H1 (cell line): Measurements from ENCODE around the gene PRKCI. TPM values are rescaled to one million over a fixed set of nuclear protein-coding genes. Genes with fewer than 3 reads are reported as not detected.

ENCODE experiments used
- CTCF ChIA-PET: fragments of 300-600 bp; sonication (Branson Sonifier 250); formaldehyde crosslinking; loops from one replicate; lab custom pipeline; 2021; ENCODE audit not compliant: partially characterized antibody; lab: Charles Lee
- POLR2A ChIA-PET: fragments of 300-600 bp; sonication (Branson Sonifier 250); formaldehyde crosslinking; loops from one replicate; lab custom pipeline; 2021; ENCODE audit warnings: inconsistent platforms; ENCODE audit not compliant: partially characterized antibody; lab: Charles Lee
- DNase-seq, 2 experiments: peaks; one replicate each; pipeline versions ENCODE4 v3.0.0 to v3.0.0-alpha.2; 2010 to 2022; ENCODE audit warnings: low spot score in 2 of 2, low read depth in 1 of 2, mixed read lengths in 1 of 2
- FAIRE-seq: peaks from 2 replicates; lab custom pipeline; 2011; peaks lifted over from hg19 to GRCh38; lab: Jason Lieb, UNC
- H2AFZ ChIP-seq: 2 replicates; pipeline ENCODE4 v1.8.1; 2012; ENCODE audit warnings: low read length, inconsistent platforms
- H2AK5ac ChIP-seq: 2 replicates; pipeline ENCODE4 v1.6.1; 2013; ENCODE audit warnings: low read depth, low read length
- H2BK120ac ChIP-seq: replicated peaks from 2 replicates; pipeline ENCODE3; 2013; ENCODE audit warnings: low read depth, low read length, inconsistent platforms
- H2BK12ac ChIP-seq: 2 replicates; pipeline ENCODE4 v1.6.1; 2013; ENCODE audit warnings: low read depth, low read length
- H2BK15ac ChIP-seq: 2 replicates; pipeline ENCODE4 v1.6.1; 2013; ENCODE audit warnings: low read length
- H2BK20ac ChIP-seq: 2 replicates; pipeline ENCODE4 v1.6.1; 2013; ENCODE audit warnings: low read length
- H2BK5ac ChIP-seq: 2 replicates; pipeline ENCODE4 v1.6.1; 2013; ENCODE audit warnings: low read depth, low read length
- H3K14ac ChIP-seq: 2 replicates; pipeline ENCODE4 v1.6.1; 2013; ENCODE audit warnings: inconsistent platforms; ENCODE audit not compliant: insufficient read length
- H3K18ac ChIP-seq: 2 replicates; pipeline ENCODE4 v1.6.1; 2013; ENCODE audit warnings: low read length; ENCODE audit errors: extremely low read depth
- H3K23ac ChIP-seq: 2 replicates; pipeline ENCODE4 v1.6.1; 2013; ENCODE audit warnings: inconsistent platforms; ENCODE audit not compliant: insufficient read length
- H3K23me2 ChIP-seq: 2 replicates; pipeline ENCODE4 v1.6.1; 2013; ENCODE audit warnings: low read depth, low read length
- H3K27ac ChIP-seq: 2 replicates; pipeline ENCODE4 v1.6.1; 2011; ENCODE audit warnings: low read depth, low read length, inconsistent platforms
- H3K27me3 ChIP-seq, 4 experiments: replicated peaks in 1 of 4; 1 replicate in 1 of 4; 2 replicates in 3 of 4; pipeline versions ENCODE4 v1.6.1 to v1.8.1; 2011 to 2013; ENCODE audit warnings: low read length in 3 of 4, mild to moderate bottlenecking in 3 of 4, inconsistent platforms in 2 of 4, mixed read lengths in 2 of 4, moderate library complexity in 1 of 4; ENCODE audit not compliant: control insufficient read depth in 3 of 4, insufficient read depth in 3 of 4; ENCODE audit errors: extremely low read depth in 1 of 4
- H3K36me3 ChIP-seq, 4 experiments: 2 replicates each; pipeline versions ENCODE4 v1.6.1 to v1.8.1; 2011 to 2013; ENCODE audit warnings: mild to moderate bottlenecking in 4 of 4, low read length in 3 of 4, moderate library complexity in 2 of 4, control low read depth in 1 of 4, inconsistent platforms in 1 of 4; ENCODE audit not compliant: insufficient read depth in 4 of 4, control insufficient read depth in 2 of 4
- H3K4ac ChIP-seq: replicated peaks from 2 replicates; pipeline ENCODE3; 2013; ENCODE audit warnings: low read length, low read depth, mixed read lengths, inconsistent platforms; ENCODE audit not compliant: insufficient read length
- H3K4me1 ChIP-seq, 4 experiments: replicated peaks in 1 of 4; 1 replicate in 1 of 4; 2 replicates in 3 of 4; pipeline versions ENCODE4 v1.6.1 to v1.8.1; 2011 to 2013; ENCODE audit warnings: low read length in 3 of 4, inconsistent platforms in 2 of 4, mixed read lengths in 1 of 4; ENCODE audit not compliant: insufficient read depth in 4 of 4, control insufficient read depth in 3 of 4
- H3K4me2 ChIP-seq, 2 experiments: 2 replicates each; pipeline versions ENCODE4 v1.6.1 to v1.8.1; 2011 to 2013; ENCODE audit warnings: low read depth in 2 of 2, low read length in 2 of 2, control low read depth in 1 of 2, inconsistent platforms in 1 of 2, mild to moderate bottlenecking in 1 of 2; ENCODE audit not compliant: insufficient read depth in 1 of 2
- H3K4me3 ChIP-seq, 4 experiments: fragments of 200-600, 300-600 bp in 1 of 4; sonication (generic), shearing (Covaris generic), sonication (Bioruptor Twin) in 1 of 4; 2 replicates each; pipeline versions ENCODE4 v1.5.1 to v1.8.1; 2011 to 2016; ENCODE audit warnings: low read length in 4 of 4, low read depth in 3 of 4, control low read depth in 2 of 4, inconsistent platforms in 2 of 4, mild to moderate bottlenecking in 2 of 4, mixed read lengths in 1 of 4, moderate library complexity in 1 of 4; ENCODE audit not compliant: insufficient read depth in 2 of 4; ENCODE audit errors: extremely low read depth in 1 of 4
- H3K56ac ChIP-seq: replicated peaks from 2 replicates; pipeline ENCODE3; 2013; ENCODE audit warnings: low read depth, mild to moderate bottlenecking, mixed read lengths, low read length, inconsistent platforms; ENCODE audit not compliant: insufficient read length
- H3K79me1 ChIP-seq: 2 replicates; pipeline ENCODE4 v1.6.1; 2013; ENCODE audit warnings: low read depth, low read length, control low read depth
- H3K79me2 ChIP-seq, 2 experiments: 2 replicates each; pipeline versions ENCODE4 v1.6.1 to v1.8.1; 2012 to 2013; ENCODE audit warnings: low read length in 2 of 2, mild to moderate bottlenecking in 2 of 2, inconsistent platforms in 1 of 2; ENCODE audit not compliant: insufficient read depth in 2 of 2, control insufficient read depth in 1 of 2
- H3K9ac ChIP-seq, 4 experiments: replicated peaks in 1 of 4; 1 replicate in 1 of 4; 2 replicates in 3 of 4; pipeline versions ENCODE4 v1.6.1 to v1.8.1; 2011 to 2013; ENCODE audit warnings: low read depth in 3 of 4, low read length in 3 of 4, control low read depth in 2 of 4, mild to moderate bottlenecking in 2 of 4, moderate library complexity in 2 of 4, inconsistent platforms in 1 of 4; ENCODE audit errors: extremely low read depth in 1 of 4
- H3K9me3 ChIP-seq, 2 experiments: 2 replicates each; pipeline versions ENCODE4 v1.6.1 to v1.8.1; 2012 to 2013; ENCODE audit warnings: mild to moderate bottlenecking in 2 of 2, moderate library complexity in 2 of 2, control low read depth in 1 of 2, inconsistent platforms in 1 of 2, low read depth in 1 of 2, low read length in 1 of 2, mixed read lengths in 1 of 2; ENCODE audit not compliant: insufficient read depth in 2 of 2
- H4K20me1 ChIP-seq, 2 experiments: replicated peaks in 1 of 2; 2 replicates each; pipeline versions ENCODE3 to v1.8.1; 2011 to 2013; ENCODE audit warnings: inconsistent platforms in 2 of 2, low read length in 2 of 2, mild to moderate bottlenecking in 1 of 2; ENCODE audit not compliant: insufficient read depth in 2 of 2, control insufficient read depth in 1 of 2
- H4K5ac ChIP-seq: 2 replicates; pipeline ENCODE4 v1.6.1; 2013; ENCODE audit warnings: low read length, low read depth, mixed read lengths, inconsistent platforms; ENCODE audit not compliant: insufficient read length
- H4K8ac ChIP-seq: 2 replicates; pipeline ENCODE4 v1.8.0; 2013; ENCODE audit warnings: mild to moderate bottlenecking, moderate library complexity, low read length, inconsistent platforms; ENCODE audit not compliant: insufficient read depth; ENCODE audit errors: extremely low read depth
- H4K91ac ChIP-seq: replicated peaks from 2 replicates; pipeline ENCODE3; 2013; ENCODE audit warnings: low read length, mixed read lengths, inconsistent platforms; ENCODE audit not compliant: insufficient read length
- BCL11A ChIP-seq, 2 experiments: IDR thresholded peaks; one replicate each; pipeline ENCODE4 v1.6.1; 2011; ENCODE audit warnings: low read depth in 2 of 2, low read length in 2 of 2, mild to moderate bottlenecking in 2 of 2
- BRCA1 ChIP-seq: IDR thresholded peaks from 2 replicates; pipeline ENCODE4 v1.6.1; 2012; ENCODE audit warnings: low read depth, low read length, improper control_type of control experiment
- EGR1 ChIP-seq: IDR thresholded peaks from 2 replicates; pipeline ENCODE4 v1.6.1; 2011; ENCODE audit warnings: low read depth, low read length, borderline replicate concordance
- GTF2F1 ChIP-seq: IDR thresholded peaks from 2 replicates; pipeline ENCODE4 v1.6.1; 2012; ENCODE audit warnings: low read depth, low read length, improper control_type of control experiment, borderline replicate concordance
- MAFK ChIP-seq: IDR thresholded peaks from 2 replicates; pipeline ENCODE4 v1.6.1; 2012; ENCODE audit warnings: low read depth, mild to moderate bottlenecking, improper control_type of control experiment, low read length
- NANOG ChIP-seq: IDR thresholded peaks from 2 replicates; pipeline ENCODE4 v1.6.1; 2011; ENCODE audit warnings: low read length, low read depth, mild to moderate bottlenecking, inconsistent platforms; ENCODE audit not compliant: insufficient read depth, poor library complexity, severe bottlenecking
- POLR2AphosphoS5 ChIP-seq: IDR thresholded peaks from 2 replicates; pipeline ENCODE4 v1.6.1; 2011; ENCODE audit warnings: low read depth, low read length
- RFX5 ChIP-seq: IDR thresholded peaks from 2 replicates; pipeline ENCODE4 v1.6.1; 2011; ENCODE audit warnings: low read depth, low read length, improper control_type of control experiment, borderline replicate concordance
- SIX5 ChIP-seq: IDR thresholded peaks from 2 replicates; pipeline ENCODE4 v1.6.1; 2011; ENCODE audit warnings: mild to moderate bottlenecking, low read depth, low read length
- SRF ChIP-seq: IDR thresholded peaks from 2 replicates; pipeline ENCODE4 v1.6.1; 2011; ENCODE audit warnings: mild to moderate bottlenecking, low read depth, low read length, moderate library complexity
- SUZ12 ChIP-seq: fragments of 200-600 bp; sonication (generic); IDR thresholded peaks from 2 replicates; pipeline ENCODE4 v1.6.1; 2012; ENCODE audit warnings: mild to moderate bottlenecking, inconsistent platforms, low read length, moderate library complexity, mixed read lengths
- TEAD4 ChIP-seq: IDR thresholded peaks from 2 replicates; pipeline ENCODE4 v1.6.1; 2012; ENCODE audit warnings: low read depth, low read length, inconsistent platforms, mixed read lengths
- WGBS, 2 experiments: shearing (Covaris generic) in 1 of 2; methylation state at CpG; one replicate each; pipeline versions ENCODE4 v1.1.6 to v1.1.7; 2013 to 2015; ENCODE audit warnings: low lambda C conversion rate in 2 of 2, mixed read lengths in 2 of 2, inconsistent platforms in 1 of 2, low coverage in 1 of 2, missing lambda C conversion rate in 1 of 2; ENCODE audit not compliant: insufficient replicate concordance in 2 of 2, insufficient coverage in 1 of 2, insufficient read length in 1 of 2; ENCODE audit errors: extremely low coverage in 1 of 2, missing lambda C conversion rate in 1 of 2; 5-methylcytosine and 5-hydroxymethylcytosine counted together
- polyA plus RNA-seq, 7 experiments: library from polyadenylated mRNA; depleted of rRNA in 3 of 7; stranded (reverse) in 5 of 7; unstranded in 2 of 7; fragments of >200 nt in 5 of 7; fragments of 200-250 nt in 2 of 7; gene quantifications; 1 replicate in 5 of 7; 2 replicates in 1 of 7; 4 replicates in 1 of 7; pipeline versions ENCODE4 v1.2.1 to v1.2.3, GENCODE V29; 2011 to 2013; ENCODE audit warnings: missing spikeins in 2 of 7, mixed read lengths in 2 of 7
- total RNA-seq: library from RNA; stranded (reverse); fragmentation: NEBNext Ultra II Directional; extraction: Animal tissue kit (Norgen Biotek cat#: 25700); gene quantifications from 2 replicates; pipeline ENCODE4 v1.2.1, GENCODE V29; 2021

Gene PRKCI
- total and polyA plus RNA-seq, 2 of the 8 experiments (the other 6 are each of a cell fraction or from before 2014, with no cell fraction given): 24.3 to 100.0 TPM

GRCh38 chr3:170331143-170331542 is 108.9 kb downstream of the PRKCI start:
- H2AFZ ChIP-seq: no peak overlapping the region
- ChIA-PET CTCF (no interaction called here), POLR2A (no interaction called here)
- H3K4me2 ChIP-seq: no peak overlapping the region
- no peak overlapping the region for H2AK5ac ChIP-seq
- no peaks in the 10 kb centered on the region for H3K23me2 ChIP-seq
- peaks cover 0 to 6% (median 0%) of the 10 kb centered on the region in 4 experiments; a peak in 1 of 8 replicates for H3K36me3 ChIP-seq
- H3K4ac ChIP-seq: no peak overlapping the region
- no peak overlapping the region for H3K56ac ChIP-seq
- H2BK5ac ChIP-seq: no peak overlapping the region
- H4K20me1 ChIP-seq: no peaks in the 10 kb centered on the region
- no peak overlapping the region for H4K91ac ChIP-seq
- no peak overlapping the region for H3K23ac ChIP-seq
- H3K79me1 ChIP-seq: no peaks in the 10 kb centered on the region
- no peak overlapping the region for H2BK120ac ChIP-seq
- FAIRE-seq (no peak), DNase-seq (peak in 1 of 2 experiments; percentile 29)
- no peak overlapping the region for H2BK15ac ChIP-seq
- no peak overlapping the region for H2BK12ac ChIP-seq
- no peak overlapping the region for H2BK20ac ChIP-seq
- H3K27ac ChIP-seq: no peak overlapping the region
- no peak overlapping the region for H3K14ac ChIP-seq
- H3K27me3 ChIP-seq: no peaks in the 10 kb centered on the region
- WGBS, 2 experiments: 92% methylated on average over 4 of the region's 4 CpGs; no CpG with 5 or more reads in 1 of the 2 experiments
- H3K9me3 ChIP-seq: peaks cover 8 to 19% of the 10 kb centered on the region in 2 experiments
- no peaks in the 10 kb centered on the region for H3K4me1 ChIP-seq
- no peak overlapping the region for H3K4me3 ChIP-seq
- H4K8ac ChIP-seq: no peak overlapping the region
- H3K18ac ChIP-seq: no peak overlapping the region
- TF ChIP-seq TEAD4: no peak
- no peak for TF ChIP-seq POLR2AphosphoS5
- no peak for TF ChIP-seq SIX5
- no peak for TF ChIP-seq NANOG
- TF ChIP-seq RFX5: no peak
- no peak for TF ChIP-seq GTF2F1
- no peak for TF ChIP-seq EGR1
- no peak for TF ChIP-seq SUZ12
- TF ChIP-seq MAFK: no peak
- TF ChIP-seq BCL11A (IDR thresholded peaks at IDR 0.05; ENCODE audit: low read depth in 2 of 2, low read length in 2 of 2): no peak
- TF ChIP-seq BRCA1: no peak
- no peak for TF ChIP-seq SRF
- no peaks in the 10 kb centered on the region for H3K79me2 ChIP-seq
- H4K5ac ChIP-seq: no peak overlapping the region
- H3K9ac ChIP-seq: no peak overlapping the region
